ENCODE data around the gene EMP1.

The EMP1 gene, protein sequence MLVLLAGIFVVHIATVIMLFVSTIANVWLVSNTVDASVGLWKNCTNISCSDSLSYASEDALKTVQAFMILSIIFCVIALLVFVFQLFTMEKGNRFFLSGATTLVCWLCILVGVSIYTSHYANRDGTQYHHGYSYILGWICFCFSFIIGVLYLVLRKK

DNA sequence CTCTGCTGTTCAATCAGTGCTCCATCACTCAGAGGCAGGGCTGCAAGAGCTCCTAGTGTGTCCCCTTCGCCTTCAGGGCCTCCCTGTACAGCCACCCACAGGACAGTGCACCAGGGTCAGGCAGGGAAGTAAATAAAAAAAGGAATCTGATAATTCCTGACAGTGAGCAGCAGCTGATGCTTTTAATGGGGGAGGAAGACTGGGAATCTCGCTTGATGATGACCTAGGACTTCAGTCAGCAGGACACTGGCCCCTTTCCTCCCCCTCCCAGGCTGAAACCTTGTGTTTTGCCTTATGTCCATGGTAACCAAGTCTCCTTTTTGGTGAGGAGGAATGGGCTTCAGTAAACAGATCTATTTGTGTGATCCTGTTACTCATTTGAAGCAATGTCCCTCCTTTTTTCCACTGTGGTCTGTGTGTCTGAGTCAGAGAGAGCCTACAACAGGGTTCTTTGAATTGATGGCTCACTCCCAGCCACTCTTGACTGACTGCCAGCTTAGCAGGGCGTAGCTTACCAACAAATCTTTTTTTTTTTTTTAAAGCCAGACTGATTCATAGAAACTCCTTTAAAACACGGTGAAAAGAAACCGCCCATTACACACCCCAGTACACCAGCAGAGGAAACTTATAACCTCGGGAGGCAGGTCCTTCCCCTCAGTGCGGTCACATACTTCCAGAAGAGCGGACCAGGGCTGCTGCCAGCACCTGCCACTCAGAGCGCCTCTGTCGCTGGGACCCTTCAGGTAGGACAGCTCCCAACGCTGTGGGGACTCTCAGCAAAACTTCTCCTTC lies at the start of gene EMP1:
Gene EMP1, plus strand, starts transcription at position 597 of the 792 bp plus-strand sequence. CDS start 14,785 bp downstream, outside the sequence.
- peak; percentile 92 for DNase-seq (ENCODE audit: low spot score)

DNA sequence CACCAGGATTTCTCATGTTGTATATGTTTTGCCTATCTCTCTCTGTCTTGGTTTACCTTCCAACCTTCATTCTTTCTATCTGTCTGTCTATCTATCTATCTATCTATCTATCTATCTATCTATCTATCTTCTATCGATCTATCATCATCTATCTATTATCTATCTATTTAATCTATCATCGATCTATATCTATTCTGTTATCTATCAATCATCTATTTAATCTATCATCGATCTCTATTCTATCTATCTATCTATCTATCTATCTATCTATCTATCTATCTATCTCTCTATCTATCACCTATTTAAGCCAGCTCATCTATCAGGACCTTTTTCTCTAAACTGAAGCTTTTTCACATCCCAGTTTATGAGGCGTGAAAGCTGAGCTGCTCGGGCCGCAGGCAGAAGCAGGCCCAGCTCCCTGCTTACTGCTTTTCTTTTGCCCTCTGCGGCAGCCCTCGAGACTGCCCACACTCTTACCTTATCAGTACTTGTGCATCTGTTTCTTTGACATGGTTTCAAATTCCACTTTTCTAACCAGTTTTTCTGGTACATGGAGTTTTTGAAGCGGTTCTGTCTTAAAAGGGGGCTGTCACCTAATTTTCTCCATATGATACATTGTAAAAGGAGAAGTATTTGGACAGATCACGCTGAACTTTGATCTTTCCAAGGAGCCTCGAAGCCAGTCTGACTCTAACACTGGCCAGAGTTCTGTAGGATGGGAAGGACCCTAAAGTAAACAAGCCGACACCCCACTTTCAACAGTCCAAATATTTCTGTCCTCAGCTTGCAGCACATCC lies 48.6 kb upstream of the EMP1 start:
- DNase-seq (ENCODE audit: low spot score) = no peak

DNA sequence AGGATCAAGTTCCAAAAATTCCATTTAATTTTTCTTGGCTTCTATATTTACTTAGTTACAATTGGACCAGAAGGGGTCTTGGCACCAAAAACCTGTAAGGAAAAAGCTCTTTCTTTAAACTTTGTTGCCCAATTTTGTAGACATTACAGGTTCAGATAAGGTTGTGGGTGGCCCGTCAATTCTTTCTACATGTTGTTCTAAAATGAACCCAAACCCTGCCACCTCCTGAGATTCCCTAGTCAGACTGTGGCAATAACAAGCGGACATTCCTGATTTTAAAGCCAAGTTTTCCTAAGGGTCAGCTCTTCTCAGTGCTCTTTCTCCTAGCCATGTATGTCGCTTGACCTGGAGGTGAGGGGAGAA lies 48.1 kb upstream of the EMP1 start:
- DNase-seq (ENCODE audit: low spot score) = no peak

DNA sequence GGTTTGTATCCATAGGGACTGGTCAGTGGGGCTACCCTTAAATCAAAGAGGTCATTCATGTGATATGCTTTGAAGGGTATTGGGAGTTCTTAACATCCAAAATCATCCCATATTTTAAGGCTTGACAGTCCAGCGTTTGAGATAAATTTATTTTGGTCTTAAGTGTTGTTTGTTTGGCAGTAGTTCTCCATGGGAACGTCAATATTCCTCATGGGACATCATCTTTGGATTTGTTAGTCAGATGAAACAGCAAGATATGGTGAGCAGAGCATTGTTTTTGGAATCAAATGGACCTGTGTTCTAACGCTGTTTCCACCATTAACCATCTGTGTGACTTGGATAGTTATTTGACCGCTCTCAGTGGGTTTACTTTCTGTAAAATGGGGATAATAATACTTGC lies 47.1 kb upstream of the EMP1 start:
- DNase-seq (ENCODE audit: low spot score) = no peak

DNA sequence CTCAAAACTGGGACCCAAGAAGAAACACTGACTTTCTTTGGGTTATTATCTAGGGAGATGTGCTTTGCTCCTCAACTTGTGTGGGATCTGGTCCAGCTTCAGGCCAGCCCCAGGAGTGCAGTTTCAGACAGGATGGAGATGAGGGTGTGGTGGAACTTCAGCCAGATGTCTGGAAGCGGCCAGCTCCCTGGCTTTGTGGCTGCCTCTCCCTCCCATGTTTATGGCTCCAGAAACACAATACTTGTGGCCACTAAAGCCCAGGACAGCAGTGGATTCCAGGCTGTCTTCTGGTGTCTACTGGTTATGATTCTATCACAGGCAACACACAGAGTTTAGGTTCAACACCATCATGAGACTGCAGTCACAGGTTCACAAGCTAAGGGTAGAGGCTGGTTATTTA lies 44.2 kb upstream of the EMP1 start:
- no peak for DNase-seq (ENCODE audit: low spot score)

DNA sequence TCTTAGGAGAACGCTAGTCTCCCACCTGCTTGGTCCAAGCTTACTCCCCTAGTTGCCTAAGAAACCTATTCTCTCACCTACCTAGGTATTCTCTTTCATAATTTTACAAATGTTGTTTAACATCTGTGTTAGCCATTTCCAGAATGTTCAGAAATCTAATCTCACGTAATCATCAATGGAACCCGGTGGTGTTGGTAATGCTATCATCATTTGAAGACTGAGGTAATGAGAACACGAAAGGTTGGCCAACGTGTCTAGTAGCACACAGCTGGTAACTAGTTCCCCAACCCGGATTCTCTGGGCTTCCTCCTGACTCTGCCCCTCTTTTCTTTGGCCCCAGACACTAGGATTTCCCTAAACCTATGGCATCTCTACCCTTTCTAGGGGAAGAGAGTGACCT lies 43.8 kb upstream of the EMP1 start:
- DNase-seq (ENCODE audit: low spot score) = no peak

DNA sequence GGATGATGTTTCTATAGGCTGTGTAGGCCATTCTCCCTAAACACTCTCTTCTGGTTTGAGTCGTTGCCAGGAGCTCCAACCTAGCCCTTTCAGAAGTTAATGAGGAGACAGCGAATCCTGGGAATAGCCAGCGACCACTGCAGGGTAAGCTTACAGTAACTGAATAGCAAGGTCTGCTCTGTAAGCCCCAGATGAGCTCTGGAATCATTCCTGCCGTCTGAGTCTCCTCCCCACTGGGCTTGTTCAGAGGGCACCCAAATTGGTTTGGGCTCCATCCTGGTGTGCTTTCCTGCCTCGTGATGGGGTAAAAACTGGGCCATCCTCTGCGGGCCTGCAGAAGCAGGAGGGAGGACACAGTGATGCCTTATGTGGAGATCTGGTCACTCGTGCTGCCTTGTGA lies 43.3 kb upstream of the EMP1 start:
- no peak for DNase-seq (ENCODE audit: low spot score)

DNA sequence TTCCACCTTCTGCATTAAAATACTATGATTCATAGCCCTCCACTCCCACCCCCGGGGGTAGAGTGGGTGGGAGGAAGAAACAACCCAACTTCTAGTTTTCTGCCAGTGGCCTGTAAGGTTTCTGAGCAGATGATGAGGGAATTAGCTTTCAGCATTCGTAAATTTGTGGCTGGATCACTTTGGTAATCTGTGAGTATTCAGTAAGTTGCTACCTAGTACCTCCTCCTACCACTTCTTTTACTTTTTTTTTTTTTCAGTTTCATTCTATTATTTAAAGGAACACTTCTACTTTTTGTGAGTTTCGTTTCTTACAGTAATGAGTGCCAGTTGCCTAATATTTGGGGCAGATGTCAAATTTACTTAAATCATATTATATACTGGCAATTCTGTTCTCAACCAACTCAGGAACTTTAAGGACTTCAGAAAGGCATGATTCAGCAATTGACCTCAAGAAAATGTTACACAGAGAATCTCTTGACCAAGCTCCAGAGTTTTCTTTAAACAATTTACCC lies 42.4 kb upstream of the EMP1 start:
- DNase-seq (ENCODE audit: low spot score) = no peak

DNA sequence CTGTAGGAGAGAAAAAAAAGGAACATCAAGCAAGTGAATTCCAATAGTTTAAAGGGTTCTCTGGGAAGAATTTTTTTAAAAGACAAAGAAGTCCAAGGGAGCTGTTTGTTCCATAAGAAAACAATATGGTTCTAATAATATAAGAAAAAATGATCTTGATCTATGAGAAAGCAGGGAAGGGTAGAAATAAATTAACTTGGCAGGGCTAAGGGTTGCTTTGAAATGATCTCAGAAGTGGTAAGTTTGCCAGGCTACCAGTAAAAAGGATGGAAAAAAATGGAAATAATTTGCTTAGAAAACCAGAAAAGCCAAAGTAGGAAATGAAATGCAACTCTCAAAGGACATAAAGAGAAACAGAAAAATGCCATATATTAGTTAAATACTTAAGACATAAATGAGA lies 41.7 kb upstream of the EMP1 start:
- no peak for DNase-seq (ENCODE audit: low spot score)

DNA sequence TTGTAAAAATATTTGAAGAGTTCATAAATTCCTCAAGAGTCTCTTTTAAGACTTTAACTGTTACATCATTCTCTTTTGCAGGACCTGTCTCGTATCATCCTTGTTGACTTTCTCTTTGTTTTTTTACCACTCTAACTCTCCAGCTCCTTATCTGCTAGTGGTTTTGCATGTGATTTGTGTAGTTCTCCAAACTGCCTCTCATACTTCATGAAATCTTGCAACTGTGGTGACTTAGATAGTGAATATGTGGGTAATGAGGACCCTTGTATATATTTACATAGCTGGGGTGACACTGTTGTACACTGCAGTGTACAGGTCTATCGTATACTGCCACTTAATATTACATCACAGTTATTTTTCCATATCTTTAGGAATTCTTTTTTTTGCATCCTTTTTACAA lies 40.2 kb upstream of the EMP1 start:
- DNase-seq (ENCODE audit: low spot score) = no peak

DNA sequence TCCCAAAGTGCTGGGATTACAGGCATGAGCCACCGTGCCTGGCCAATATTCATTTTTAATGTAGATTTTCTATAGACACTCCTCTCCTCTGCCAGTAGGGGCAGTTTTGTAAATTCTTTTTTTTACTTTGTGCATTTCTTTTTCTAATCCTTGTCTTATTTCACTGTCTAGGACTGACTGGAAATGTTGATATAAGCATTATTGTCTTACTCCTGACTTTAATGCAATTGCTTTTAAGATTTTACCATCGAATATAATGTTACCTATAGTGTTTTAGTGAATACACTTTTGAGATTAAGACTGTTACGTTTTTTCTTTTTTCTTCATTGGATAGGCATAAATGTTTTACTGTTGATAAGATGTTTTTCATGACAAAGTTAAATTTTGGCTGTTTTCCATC lies 35.4 kb upstream of the EMP1 start:
- DNase-seq (ENCODE audit: low spot score) = no peak

DNA sequence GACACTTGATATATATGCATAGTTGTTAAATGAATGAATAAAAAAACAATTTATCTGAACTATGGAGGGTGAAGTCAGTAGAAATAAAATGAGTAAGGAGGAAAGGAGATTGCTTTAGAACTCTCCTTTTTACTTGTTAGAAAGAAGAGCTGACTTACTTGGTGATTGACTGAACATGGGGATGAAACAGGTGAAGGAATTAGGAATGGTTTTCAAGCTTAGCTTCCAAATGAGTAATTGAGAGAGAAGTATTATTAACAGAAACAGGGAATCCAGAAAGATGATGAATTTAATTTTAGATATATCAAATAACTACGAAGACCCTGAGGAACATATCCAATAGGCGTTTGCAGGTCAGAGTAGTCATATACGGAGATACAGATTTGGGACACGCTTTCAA lies 33.6 kb upstream of the EMP1 start:
- no peak for DNase-seq (ENCODE audit: low spot score)

DNA sequence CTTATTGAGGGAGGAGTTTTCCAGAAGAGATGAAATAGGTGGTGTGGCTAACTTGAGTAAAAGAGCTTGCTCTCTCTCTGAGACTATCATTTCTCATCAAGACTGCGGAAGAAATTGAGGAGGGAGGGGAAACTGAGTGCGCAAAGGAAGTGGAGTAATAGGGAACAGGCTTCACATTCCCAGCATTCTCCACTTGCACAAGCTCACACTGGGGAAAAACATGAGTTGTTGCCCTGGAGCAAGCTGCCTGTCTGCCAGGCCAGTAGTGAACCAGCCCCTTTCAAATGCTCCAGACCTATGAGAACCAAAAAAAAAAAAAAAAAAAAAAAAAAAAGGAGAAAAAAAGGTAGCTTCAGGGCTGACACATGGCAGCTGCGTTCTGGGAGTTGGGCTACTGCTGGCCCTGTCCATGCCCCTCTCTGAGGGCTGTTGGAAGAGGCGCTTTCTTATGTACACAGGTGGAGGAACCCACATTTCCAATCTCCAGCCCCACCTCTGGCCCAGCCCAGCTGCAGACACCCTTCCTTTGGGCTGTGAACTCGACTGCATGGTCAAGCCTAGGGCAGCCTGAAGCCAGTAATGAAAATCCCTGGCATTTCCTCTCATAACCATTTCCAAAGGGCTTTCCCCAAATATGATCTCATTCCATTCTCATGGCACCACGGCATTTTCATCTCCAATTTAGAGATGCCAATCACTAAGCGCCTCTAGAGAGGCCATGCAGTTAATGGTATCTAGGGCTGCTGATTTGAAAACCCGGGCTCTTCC lies 32.5 kb upstream of the EMP1 start:
- no peak for DNase-seq (ENCODE audit: low spot score)

DNA sequence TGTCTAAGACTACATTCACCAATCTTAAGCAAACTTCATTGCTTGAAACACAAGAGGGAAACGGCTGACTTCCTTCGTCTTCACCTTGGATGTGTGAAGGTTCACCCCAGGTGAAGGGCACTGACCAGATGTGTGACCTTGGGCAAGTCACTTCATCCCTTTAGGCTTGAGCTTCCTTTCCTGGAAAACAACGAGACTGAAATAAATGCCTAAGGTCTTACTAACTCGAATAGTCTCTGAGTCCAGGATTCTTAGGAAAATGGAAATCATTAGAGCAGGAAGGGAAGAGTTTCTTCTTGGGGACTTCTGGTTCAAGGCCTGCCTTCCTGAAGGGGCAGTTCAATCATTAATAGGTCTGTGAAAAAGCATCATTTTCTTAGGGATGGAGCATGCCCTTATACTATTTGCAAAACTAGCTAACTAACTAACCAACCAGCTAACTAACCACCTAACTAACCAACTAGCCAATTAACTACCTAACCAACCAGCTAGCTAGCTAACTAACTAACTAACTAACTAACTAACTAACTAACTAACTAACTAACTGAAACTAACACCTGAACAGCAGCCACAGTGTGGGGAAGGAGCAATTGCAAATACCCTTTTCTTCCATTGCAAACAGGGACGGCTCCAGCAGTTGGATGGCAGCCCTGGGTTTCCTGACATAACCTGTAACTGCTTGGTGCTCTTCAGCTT lies 31.5 kb upstream of the EMP1 start:
- no peak for DNase-seq (ENCODE audit: low spot score)

DNA sequence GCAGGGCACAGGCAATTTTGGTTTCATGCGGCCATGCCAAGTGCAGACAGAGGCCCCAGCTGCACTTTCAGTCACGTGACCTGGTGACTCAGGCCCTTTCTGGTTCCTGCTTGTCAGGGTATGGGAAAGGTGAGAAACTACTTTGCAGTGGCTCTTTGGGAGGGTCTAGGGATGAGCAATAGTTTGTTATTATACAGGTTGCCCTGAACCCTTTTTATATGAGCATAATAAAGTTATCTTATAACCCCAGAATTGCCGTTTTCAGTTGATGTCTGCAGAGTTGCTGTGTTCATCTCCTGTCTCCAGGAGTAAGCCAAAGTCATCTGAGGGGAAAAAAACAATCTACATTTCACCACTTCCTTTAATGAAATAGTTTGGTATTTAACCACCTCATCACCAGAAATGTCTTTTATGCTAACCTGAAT lies 30.9 kb upstream of the EMP1 start:
- peak; percentile 85 for DNase-seq (ENCODE audit: low spot score)

DNA sequence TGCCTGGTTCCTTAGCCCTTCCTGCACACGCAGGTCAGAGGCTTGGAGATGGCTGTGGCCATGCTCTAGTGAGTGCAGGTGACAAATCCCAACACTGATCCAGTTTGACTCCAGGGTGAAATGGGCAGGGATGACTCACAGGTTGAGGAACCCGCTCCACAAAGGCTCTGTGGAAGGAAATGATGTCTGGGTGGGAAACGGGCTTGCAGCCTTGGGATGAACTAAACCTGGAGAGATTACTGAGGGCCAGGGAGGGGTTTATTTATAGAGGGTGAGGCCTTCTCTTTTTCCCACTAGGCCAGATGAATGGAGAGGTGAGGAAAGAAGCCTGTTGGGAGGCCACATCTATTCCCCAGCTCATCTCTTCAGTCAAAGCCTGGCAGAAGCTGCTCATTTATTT lies 29.3 kb upstream of the EMP1 start:
- DNase-seq (ENCODE audit: low spot score) = no peak

DNA sequence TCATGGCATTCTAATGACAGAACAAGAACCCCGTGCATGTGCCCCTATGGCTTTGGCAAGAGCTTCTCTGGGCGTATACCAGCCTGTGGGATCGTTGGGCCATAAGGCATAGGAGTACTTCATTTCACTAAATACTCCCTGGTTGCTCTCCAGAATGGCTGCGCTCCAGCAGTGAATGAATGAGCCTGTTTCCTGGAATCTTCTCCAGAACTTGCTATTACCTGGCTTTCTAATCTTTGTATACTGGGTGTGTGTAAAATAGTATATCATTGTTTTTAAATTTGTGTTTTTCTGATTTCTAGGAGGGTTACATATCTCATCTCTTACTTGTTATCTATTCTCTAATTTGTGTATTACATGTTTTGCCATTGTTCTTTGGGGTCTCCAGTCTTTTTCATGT lies 28.6 kb upstream of the EMP1 start:
- no peak for DNase-seq (ENCODE audit: low spot score)

DNA sequence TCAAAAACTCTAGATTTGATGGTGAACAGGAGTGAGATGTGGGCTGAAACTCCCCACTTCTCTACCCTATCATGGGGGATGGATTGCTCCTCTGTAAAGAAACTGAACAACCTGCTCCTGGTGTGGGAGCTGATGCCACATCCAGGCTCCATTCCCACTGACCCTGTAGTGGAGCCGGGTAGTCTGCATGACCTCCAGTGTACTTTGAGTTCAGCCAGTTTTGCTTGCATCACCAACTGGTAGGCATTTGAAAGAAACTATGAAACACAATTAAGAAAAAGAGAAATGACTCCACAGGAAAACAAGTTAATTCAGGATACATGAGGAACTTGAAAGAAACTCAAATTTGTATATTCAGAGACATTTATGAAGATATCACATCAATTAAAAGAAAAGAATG lies 27.3 kb upstream of the EMP1 start:
- DNase-seq (ENCODE audit: low spot score) = no peak

DNA sequence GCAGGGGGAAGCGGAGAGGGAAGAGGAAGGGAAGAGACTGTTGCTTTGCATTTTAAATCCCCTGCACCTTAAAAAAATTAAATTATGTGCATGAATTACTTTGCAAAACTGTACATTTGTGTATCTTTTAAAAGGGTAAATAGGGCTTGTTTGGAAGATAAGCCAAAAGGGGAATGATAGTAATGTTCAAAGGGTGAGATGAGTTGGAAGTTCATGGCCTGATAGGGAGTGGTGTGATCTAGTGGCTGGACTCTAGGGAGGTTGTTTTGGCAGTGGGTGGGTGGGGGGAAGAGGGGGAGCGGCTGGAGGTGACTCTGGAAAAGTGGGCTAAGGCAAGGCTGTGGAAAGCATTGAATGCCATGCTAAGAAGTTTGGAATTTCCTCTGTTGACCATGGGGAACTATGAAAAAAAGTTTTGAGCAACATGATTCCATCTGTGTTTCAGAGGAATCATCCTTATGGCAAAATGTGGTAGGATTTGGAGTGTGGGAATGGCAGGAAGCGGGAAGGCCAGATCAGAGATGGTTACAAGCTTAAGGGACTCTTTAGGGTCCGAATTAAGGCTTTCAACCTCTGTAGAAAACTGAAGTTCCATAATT lies 25.5 kb upstream of the EMP1 start:
- no peak for DNase-seq (ENCODE audit: low spot score)

DNA sequence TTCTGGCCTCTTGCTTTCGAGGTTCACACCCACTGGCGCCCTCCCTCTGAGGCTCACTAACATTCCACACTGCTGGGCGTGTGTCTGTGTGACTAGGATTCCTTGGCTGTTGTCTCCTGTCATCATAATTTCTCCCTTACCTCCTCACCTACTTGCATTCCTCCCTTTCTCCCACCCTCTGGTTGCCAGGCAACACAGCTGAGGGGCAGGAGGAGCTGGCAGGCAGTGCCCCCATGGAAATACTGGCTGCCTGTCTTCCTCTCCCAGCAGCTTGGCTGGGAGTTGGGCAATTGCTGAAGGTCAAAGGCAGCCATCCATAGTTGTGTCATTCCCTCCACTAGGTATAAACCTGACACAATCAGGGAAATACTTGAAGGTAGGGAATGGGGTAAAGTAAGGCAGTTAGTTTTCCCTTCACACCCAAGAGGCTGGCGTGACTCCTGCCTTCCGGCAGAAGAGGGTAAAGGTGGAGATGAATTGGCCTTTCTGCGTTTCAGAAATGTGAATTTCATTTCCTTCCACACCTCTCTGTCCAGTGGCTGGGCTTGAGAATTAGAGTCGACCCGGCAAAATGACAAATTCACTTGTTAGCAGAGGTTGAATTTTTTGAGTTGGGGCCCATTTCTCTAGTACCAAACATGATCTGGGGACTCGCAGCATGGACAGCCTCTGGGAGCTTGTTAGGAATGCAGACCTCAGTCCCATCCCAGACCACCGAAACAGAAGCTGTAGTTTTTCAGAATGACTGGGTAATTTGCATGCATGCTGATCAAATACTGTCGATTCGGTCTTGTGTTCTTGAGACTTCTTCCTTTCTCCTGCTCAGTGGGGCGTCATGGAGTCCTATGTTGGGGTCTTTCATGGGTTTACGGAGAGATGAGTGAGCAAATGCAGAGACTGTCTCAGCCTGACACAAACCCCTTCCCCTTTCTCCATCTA lies 24.3 kb upstream of the EMP1 start:
- no peak for DNase-seq (ENCODE audit: low spot score)
